ENCODE measurements around the gene MYO9A.
"Not testable (repeated sequence)": the region's sequence is repeated elsewhere in the genome, so short reads cannot be mapped to it uniquely, and the experiment has no call there.

- TF ChIP-seq CTCF (IDR thresholded peaks at IDR 0.05); ZFX (IDR thresholded peaks at IDR 0.05; ENCODE audit: borderline replicate concordance): not testable (repeated sequence)
Measured at GRCh38 chr15:72053297-72053696, 64.7 kb downstream of the MYO9A start.

All from 22Rv1 (cell line).